B cell (primary cell): ENCODE results near the gene HINFP.

Experiments
- CTCF ChIP-seq: fragments of 200-600 bp; IDR thresholded peaks from one replicate; pipeline ENCODE4 v1.8.0; 2022; ENCODE audit warnings: antibody characterized with exemption, mild to moderate bottlenecking
- EZH2 ChIP-seq: IDR thresholded peaks from 2 replicates; pipeline ENCODE4 v1.6.1; 2012; ENCODE audit warnings: borderline replicate concordance, low read depth, mild to moderate bottlenecking, moderate library complexity, low read length; ENCODE audit not compliant: insufficient read depth, poor library complexity, severe bottlenecking

DNA sequence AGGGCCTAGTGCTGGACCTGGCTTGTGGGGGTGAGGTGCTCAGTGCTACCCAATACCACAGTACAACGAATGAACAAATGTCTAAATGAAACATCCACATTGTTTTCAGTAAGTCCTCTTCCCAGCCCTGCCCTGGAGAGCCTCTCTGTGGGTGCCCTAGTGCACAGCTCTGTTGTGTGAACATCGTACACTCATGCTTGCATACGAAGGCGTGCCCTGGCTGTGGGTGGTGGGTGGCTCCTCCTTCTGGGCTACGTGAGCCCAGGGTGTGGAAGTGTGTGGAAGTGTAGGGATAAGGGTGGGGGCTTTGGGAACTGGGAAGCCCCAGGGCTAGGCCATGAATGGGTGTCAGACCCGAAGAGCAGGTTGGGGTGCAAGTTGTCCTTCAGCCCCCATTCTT, 46.6 kb downstream of the HINFP start:
- TF ChIP-seq CTCF = no peak
- TF ChIP-seq EZH2 = no peak
